Epithelial cell of esophagus (primary cell): ENCODE results near the gene ATP8B2.

Source experiments
- DNase-seq: peaks from one replicate; pipeline ENCODE4 v3.0.0; 2010; ENCODE audit warnings: low read depth
- H3K4me3 ChIP-seq: 2 replicates; pipeline ENCODE4 v1.5.1; 2011; ENCODE audit warnings: mild to moderate bottlenecking, low read length, control low read depth
- CTCF ChIP-seq: IDR thresholded peaks from 2 replicates; pipeline ENCODE4 v1.5.1; 2011; ENCODE audit warnings: low read depth, mild to moderate bottlenecking, low read length, control low read depth, inconsistent platforms; ENCODE audit not compliant: insufficient read depth; ENCODE audit errors: missing control alignments

The ATP8B2 gene

GRCh38 chr1:154398141-154398540 is 72.8 kb downstream of the ATP8B2 start:
- no peak for DNase-seq
- TF ChIP-seq CTCF: no peak
- H3K4me3 ChIP-seq: no peak overlapping the region

- DNase-seq: no peak
- no peak for TF ChIP-seq CTCF
- H3K4me3 ChIP-seq: no peak overlapping the region
Measured at GRCh38 chr1:154398678-154399077, 73.4 kb downstream of the ATP8B2 start.

- no peak for TF ChIP-seq CTCF
- no peak overlapping the region for H3K4me3 ChIP-seq
- no peak for DNase-seq
Measured at GRCh38 chr1:154400381-154400801, 75.1 kb downstream of the ATP8B2 start.
